ENCODE data around the gene IGFBP5.
A peak's percentile ranks its signal among the peaks of the same experiment; 100 is the strongest.

The IGFBP5 gene

GRCh38 chr2:216713691-216714336 is 18.5 kb upstream of the IGFBP5 start:
- no peak for DNase-seq (ENCODE audit: low read depth in 2 of 2)

- no peak for DNase-seq (ENCODE audit: low read depth in 2 of 2)
Measured at GRCh38 chr2:216711348-216711747, 16.0 kb upstream of the IGFBP5 start.

GRCh38 chr2:216710551-216711301 is 15.4 kb upstream of the IGFBP5 start:
- DNase-seq (ENCODE audit: low read depth in 2 of 2) = no peak

GRCh38 chr2:216702756-216703155 is 7.4 kb upstream of the IGFBP5 start:
- DNase-seq (ENCODE audit: low read depth in 2 of 2) = no peak

GRCh38 chr2:216701544-216701943 is 6.2 kb upstream of the IGFBP5 start:
- DNase-seq (ENCODE audit: low read depth in 2 of 2) = no peak

- no peak for DNase-seq (ENCODE audit: low read depth in 2 of 2)
Measured at GRCh38 chr2:216700781-216701180, 5.4 kb upstream of the IGFBP5 start.

- no peak for DNase-seq (ENCODE audit: low read depth in 2 of 2)
Measured at GRCh38 chr2:216700088-216700567, 4.8 kb upstream of the IGFBP5 start.

GRCh38 chr2:216698895-216699294 is 3.5 kb upstream of the IGFBP5 start:
- no peak for DNase-seq (ENCODE audit: low read depth in 2 of 2)

GRCh38 chr2:216698293-216698692 is 2.9 kb upstream of the IGFBP5 start:
- no peak for DNase-seq (ENCODE audit: low read depth in 2 of 2)

- no peak for DNase-seq (ENCODE audit: low read depth in 2 of 2)
Measured at GRCh38 chr2:216696751-216697560, 1.6 kb upstream of the IGFBP5 start.

GRCh38 chr2:216696321-216696720 is 972 bp upstream of the IGFBP5 start:
- no peak for DNase-seq (ENCODE audit: low read depth in 2 of 2)

- DNase-seq (ENCODE audit: low read depth in 2 of 2) = no peak
Measured at GRCh38 chr2:216694826-216695217, 527 bp downstream of the IGFBP5 start.

- no peak for DNase-seq (ENCODE audit: low read depth in 2 of 2)
Measured at GRCh38 chr2:216694082-216694825, 1.1 kb downstream of the IGFBP5 start.

GRCh38 chr2:216693414-216694080 is 1.8 kb downstream of the IGFBP5 start:
- no peak for DNase-seq (ENCODE audit: low read depth in 2 of 2)

GRCh38 chr2:216692636-216693413 is 2.5 kb downstream of the IGFBP5 start:
- DNase-seq (ENCODE audit: low read depth in 2 of 2) = peak; percentile 31 to 42

- DNase-seq (ENCODE audit: low read depth in 2 of 2) = no peak
Measured at GRCh38 chr2:216690853-216691741, 4.3 kb downstream of the IGFBP5 start.

- no peak for DNase-seq (ENCODE audit: low read depth in 2 of 2)
Measured at GRCh38 chr2:216690456-216690852, 4.9 kb downstream of the IGFBP5 start.

GRCh38 chr2:216689397-216689796 is 6.0 kb downstream of the IGFBP5 start:
- no peak for DNase-seq (ENCODE audit: low read depth in 2 of 2)

- no peak for DNase-seq (ENCODE audit: low read depth in 2 of 2)
Measured at GRCh38 chr2:216688731-216689340, 6.5 kb downstream of the IGFBP5 start.
